ENCODE measurements around the gene CCDC88C. TPM values are rescaled to one million over a fixed set of nuclear protein-coding genes. Genes with fewer than 3 reads are reported as not detected.

CCDC88C gene
- total RNA-seq, 2 experiments from 2014 or later: 137 to 253 TPM

- Histone ChIP-seq H3K4me1 (ENCODE audit: insufficient read depth, low read length, poor library complexity, severe bottlenecking) (peaks cover 5% of the 10 kb centered on the region), H3K9me2 (ENCODE audit: insufficient read depth, low read length) (no peaks in the 10 kb centered on the region), H3K27ac (ENCODE audit: low read depth, low read length, poor library complexity, severe bottlenecking) (no peak overlapping the region), H3K79me2 (ENCODE audit: insufficient read depth, low read depth, low read length) (no peaks in the 10 kb centered on the region), H3K9me3 (ENCODE audit: low read length) (no peaks in the 10 kb centered on the region), H3K36me3 (ENCODE audit: insufficient read depth, low read length) (peaks cover 99% of the 10 kb centered on the region), H2AFZ (ENCODE audit: low read length) (no peak overlapping the region), H3K4me2 (ENCODE audit: low read length) (no peak overlapping the region), H3K4me3 (ENCODE audit: low read depth, low read length, poor library complexity, severe bottlenecking) (no peak overlapping the region), H4K20me1 (ENCODE audit: insufficient read depth, low read length) (0 out of 2 replicates have a peak, but pooled peaks cover 6% of the 10 kb centered on the region)
- POLR2A ChIA-PET: no interaction called here
- no peak for TF ChIP-seq EZH2phosphoT487 (IDR thresholded peaks at IDR 0.05; ENCODE audit: borderline replicate concordance, low read depth, low read length)
- no peak for TF ChIP-seq CTCF (conservative IDR thresholded peaks at IDR 0.05; ENCODE audit: low read length)
- intact Hi-C loops (cut with micrococcal nuclease; ENCODE audit: unreplicated experiment): no loop called here
- no TSS peak for BruUV-seq (replicated peaks)
- CTCF ChIA-PET (ENCODE audit: unreplicated experiment): no interaction called here
- DNase-seq (ENCODE audit: low spot score): no peak
Observed at GRCh38 chr14:91303924-91304229, 113.7 kb downstream of the CCDC88C start.

GRCh38 chr14:91303091-91303923 is 114.3 kb downstream of the CCDC88C start:
- Histone ChIP-seq H3K9me3 (ENCODE audit: low read length) (no peaks in the 10 kb centered on the region), H3K9me2 (ENCODE audit: insufficient read depth, low read length) (no peaks in the 10 kb centered on the region), H3K4me3 (ENCODE audit: low read depth, low read length, poor library complexity, severe bottlenecking) (no peak overlapping the region), H2AFZ (ENCODE audit: low read length) (no peak overlapping the region), H4K20me1 (ENCODE audit: insufficient read depth, low read length) (0 out of 2 replicates have a peak, but pooled peaks cover 6% of the 10 kb centered on the region), H3K4me1 (ENCODE audit: insufficient read depth, low read length, poor library complexity, severe bottlenecking) (peaks cover 5% of the 10 kb centered on the region), H3K36me3 (ENCODE audit: insufficient read depth, low read length) (peaks cover 99% of the 10 kb centered on the region), H3K4me2 (ENCODE audit: low read length) (no peak overlapping the region), H3K79me2 (ENCODE audit: insufficient read depth, low read depth, low read length) (no peaks in the 10 kb centered on the region), H3K27ac (ENCODE audit: low read depth, low read length, poor library complexity, severe bottlenecking) (no peak overlapping the region)
- peak; percentile 81 for DNase-seq (ENCODE audit: low spot score)
- intact Hi-C loops (cut with micrococcal nuclease; ENCODE audit: unreplicated experiment): no loop called here
- ChIA-PET CTCF (ENCODE audit: unreplicated experiment) (no interaction called here), POLR2A (no interaction called here)
- TF ChIP-seq EZH2phosphoT487 (IDR thresholded peaks at IDR 0.05; ENCODE audit: borderline replicate concordance, low read depth, low read length) (no peak), CTCF (conservative IDR thresholded peaks at IDR 0.05; ENCODE audit: low read length) (no peak)
- no TSS peak for BruUV-seq (replicated peaks)

- Histone ChIP-seq H3K9me2 (ENCODE audit: insufficient read depth, low read length) (no peaks in the 10 kb centered on the region), H3K36me3 (ENCODE audit: insufficient read depth, low read length) (peaks cover 99% of the 10 kb centered on the region), H3K4me2 (ENCODE audit: low read length) (no peak overlapping the region), H3K79me2 (ENCODE audit: insufficient read depth, low read depth, low read length) (no peaks in the 10 kb centered on the region), H3K9me3 (ENCODE audit: low read length) (no peaks in the 10 kb centered on the region), H3K27ac (ENCODE audit: low read depth, low read length, poor library complexity, severe bottlenecking) (no peak overlapping the region), H3K4me3 (ENCODE audit: low read depth, low read length, poor library complexity, severe bottlenecking) (no peak overlapping the region), H2AFZ (ENCODE audit: low read length) (no peak overlapping the region), H3K4me1 (ENCODE audit: insufficient read depth, low read length, poor library complexity, severe bottlenecking) (peaks cover 5% of the 10 kb centered on the region), H4K20me1 (ENCODE audit: insufficient read depth, low read length) (0 out of 2 replicates have a peak, but pooled peaks cover 6% of the 10 kb centered on the region)
- POLR2A ChIA-PET: no interaction called here
- CTCF ChIA-PET (ENCODE audit: unreplicated experiment): no interaction called here
- BruUV-seq (replicated peaks): no TSS peak
- no peak for DNase-seq (ENCODE audit: low spot score)
- TF ChIP-seq EZH2phosphoT487 (IDR thresholded peaks at IDR 0.05; ENCODE audit: borderline replicate concordance, low read depth, low read length): no peak
- no peak for TF ChIP-seq CTCF (conservative IDR thresholded peaks at IDR 0.05; ENCODE audit: low read length)
- intact Hi-C loops (cut with micrococcal nuclease; ENCODE audit: unreplicated experiment): no loop called here
Observed at GRCh38 chr14:91302391-91302790, 115.2 kb downstream of the CCDC88C start.

Data from OCI-LY7 (cell line).